HL-60 (cell line): Measurements from ENCODE around the gene EMC6.

Experiments
- GABPA ChIP-seq: IDR thresholded peaks from 2 replicates; pipeline ENCODE4 v1.6.1; 2012; ENCODE audit warnings: low read depth
- POLR2AphosphoS5 ChIP-seq: IDR thresholded peaks from 2 replicates; pipeline ENCODE4 v1.6.1; 2012; ENCODE audit warnings: low read depth
- TF ChIP-seq, protein P1 (sequence below): IDR thresholded peaks from one replicate; pipeline ENCODE4 v1.5.1; 2011; ENCODE audit warnings: low read length, control low read depth, inconsistent platforms; ENCODE audit not compliant: insufficient read depth
- TF ChIP-seq, protein P2 (sequence below): IDR thresholded peaks from 2 replicates; pipeline ENCODE4 v1.6.1; 2012; ENCODE audit warnings: low read depth; ENCODE audit not compliant: insufficient replicate concordance

DNA sequence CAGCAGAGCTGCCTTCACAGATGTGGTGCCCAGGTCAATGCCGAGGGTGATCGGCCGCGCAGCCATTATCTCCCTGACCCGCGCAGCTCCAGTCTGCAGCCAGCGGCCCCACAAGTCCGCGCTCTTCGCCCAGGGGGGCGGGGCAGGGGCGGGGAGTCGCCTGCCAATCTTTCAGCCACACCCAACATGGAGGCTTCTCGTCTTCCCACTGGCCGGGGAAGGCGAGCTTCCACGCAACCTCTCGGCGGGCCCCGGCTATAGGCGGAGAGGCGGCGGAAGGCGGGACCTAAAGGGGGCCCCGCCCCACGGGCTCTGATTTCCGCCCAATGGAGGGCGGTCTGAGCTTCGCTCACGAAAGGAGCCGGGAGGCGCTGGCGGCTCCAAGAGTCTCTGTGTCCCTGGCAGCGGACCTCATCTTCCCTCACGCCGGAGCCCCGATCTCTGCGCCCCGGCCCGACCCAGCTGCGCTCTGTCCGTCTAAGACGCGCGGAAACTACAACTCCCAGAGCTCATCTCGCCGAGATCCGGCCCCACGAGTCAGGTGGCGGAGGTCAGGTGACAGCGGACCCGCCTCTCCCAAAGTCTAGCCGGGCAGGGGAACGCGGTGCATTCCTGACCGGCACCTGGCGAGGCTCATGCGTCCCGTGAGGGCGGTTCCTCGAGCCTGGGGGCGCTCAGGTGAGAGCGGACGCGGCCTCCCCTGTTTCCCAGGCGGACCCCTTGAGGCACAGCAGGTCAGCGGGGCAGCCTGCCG is 32.3 kb upstream of the EMC6 start, which contains the start of the genes CTNS and SHPK:
- TF ChIP-seq POLR2AphosphoS5 (no peak; the same call in 1 of the 2 replicates), GABPA (peak; percentile 64)
- TF ChIP-seq, protein P1, sequence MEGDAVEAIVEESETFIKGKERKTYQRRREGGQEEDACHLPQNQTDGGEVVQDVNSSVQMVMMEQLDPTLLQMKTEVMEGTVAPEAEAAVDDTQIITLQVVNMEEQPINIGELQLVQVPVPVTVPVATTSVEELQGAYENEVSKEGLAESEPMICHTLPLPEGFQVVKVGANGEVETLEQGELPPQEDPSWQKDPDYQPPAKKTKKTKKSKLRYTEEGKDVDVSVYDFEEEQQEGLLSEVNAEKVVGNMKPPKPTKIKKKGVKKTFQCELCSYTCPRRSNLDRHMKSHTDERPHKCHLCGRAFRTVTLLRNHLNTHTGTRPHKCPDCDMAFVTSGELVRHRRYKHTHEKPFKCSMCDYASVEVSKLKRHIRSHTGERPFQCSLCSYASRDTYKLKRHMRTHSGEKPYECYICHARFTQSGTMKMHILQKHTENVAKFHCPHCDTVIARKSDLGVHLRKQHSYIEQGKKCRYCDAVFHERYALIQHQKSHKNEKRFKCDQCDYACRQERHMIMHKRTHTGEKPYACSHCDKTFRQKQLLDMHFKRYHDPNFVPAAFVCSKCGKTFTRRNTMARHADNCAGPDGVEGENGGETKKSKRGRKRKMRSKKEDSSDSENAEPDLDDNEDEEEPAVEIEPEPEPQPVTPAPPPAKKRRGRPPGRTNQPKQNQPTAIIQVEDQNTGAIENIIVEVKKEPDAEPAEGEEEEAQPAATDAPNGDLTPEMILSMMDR = no peak
- TF ChIP-seq, protein P2, sequence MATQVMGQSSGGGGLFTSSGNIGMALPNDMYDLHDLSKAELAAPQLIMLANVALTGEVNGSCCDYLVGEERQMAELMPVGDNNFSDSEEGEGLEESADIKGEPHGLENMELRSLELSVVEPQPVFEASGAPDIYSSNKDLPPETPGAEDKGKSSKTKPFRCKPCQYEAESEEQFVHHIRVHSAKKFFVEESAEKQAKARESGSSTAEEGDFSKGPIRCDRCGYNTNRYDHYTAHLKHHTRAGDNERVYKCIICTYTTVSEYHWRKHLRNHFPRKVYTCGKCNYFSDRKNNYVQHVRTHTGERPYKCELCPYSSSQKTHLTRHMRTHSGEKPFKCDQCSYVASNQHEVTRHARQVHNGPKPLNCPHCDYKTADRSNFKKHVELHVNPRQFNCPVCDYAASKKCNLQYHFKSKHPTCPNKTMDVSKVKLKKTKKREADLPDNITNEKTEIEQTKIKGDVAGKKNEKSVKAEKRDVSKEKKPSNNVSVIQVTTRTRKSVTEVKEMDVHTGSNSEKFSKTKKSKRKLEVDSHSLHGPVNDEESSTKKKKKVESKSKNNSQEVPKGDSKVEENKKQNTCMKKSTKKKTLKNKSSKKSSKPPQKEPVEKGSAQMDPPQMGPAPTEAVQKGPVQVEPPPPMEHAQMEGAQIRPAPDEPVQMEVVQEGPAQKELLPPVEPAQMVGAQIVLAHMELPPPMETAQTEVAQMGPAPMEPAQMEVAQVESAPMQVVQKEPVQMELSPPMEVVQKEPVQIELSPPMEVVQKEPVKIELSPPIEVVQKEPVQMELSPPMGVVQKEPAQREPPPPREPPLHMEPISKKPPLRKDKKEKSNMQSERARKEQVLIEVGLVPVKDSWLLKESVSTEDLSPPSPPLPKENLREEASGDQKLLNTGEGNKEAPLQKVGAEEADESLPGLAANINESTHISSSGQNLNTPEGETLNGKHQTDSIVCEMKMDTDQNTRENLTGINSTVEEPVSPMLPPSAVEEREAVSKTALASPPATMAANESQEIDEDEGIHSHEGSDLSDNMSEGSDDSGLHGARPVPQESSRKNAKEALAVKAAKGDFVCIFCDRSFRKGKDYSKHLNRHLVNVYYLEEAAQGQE = no peak
